Peyer's patch (tissue), 4 donors: ENCODE measurements around the gene CAMSAP1. TPM values are rescaled to one million over a fixed set of nuclear protein-coding genes. Genes with fewer than 3 reads are reported as not detected.
A peak's percentile ranks its signal among the peaks of the same experiment; 100 is the strongest.

Experiments
- DNase-seq, 3 donors: peaks; one replicate each; pipeline ENCODE4 v3.0.0-alpha.2; 2017 to 2019
- H3K27ac ChIP-seq, 4 donors: fragments of 200-600 bp; sonication (generic); one replicate each; pipeline ENCODE4 v1.5.1; 2016 to 2019
- H3K27me3 ChIP-seq, 2 donors: fragments of 200-600 bp; sonication (generic); one replicate each; pipeline ENCODE4 v1.5.1; 2019
- H3K36me3 ChIP-seq, 3 donors: fragments of 200-600 bp; sonication (generic); one replicate each; pipeline ENCODE4 v1.5.1; 2016 to 2019
- H3K4me1 ChIP-seq, 4 donors: fragments of 200-600 bp; sonication (generic); one replicate each; pipeline ENCODE4 v1.5.1; 2016 to 2019
- H3K4me3 ChIP-seq, 4 donors: fragments of 200-600 bp; sonication (generic); 1 replicate in 3 of 4; 2 replicates in 1 of 4; pipeline ENCODE4 v1.5.1; 2016 to 2019; ENCODE audit warnings: mild to moderate bottlenecking in 1 of 4
- H3K9me3 ChIP-seq, 4 donors: fragments of 200-600 bp; sonication (generic); one replicate each; pipeline ENCODE4 v1.5.1; 2016 to 2019; ENCODE audit warnings: mild to moderate bottlenecking in 1 of 4
- POLR2A ChIP-seq, 2 donors: fragments of 450-650 bp; IDR thresholded peaks; one replicate each; pipeline ENCODE4 v1.5.1; 2017; ENCODE audit warnings: antibody characterized with exemption in 2 of 2, mild to moderate bottlenecking in 2 of 2, moderate library complexity in 2 of 2
- total RNA-seq, 4 donors: library from RNA; depleted of rRNA; stranded (reverse); fragments of >200 nt; gene quantifications; one replicate each; pipeline ENCODE4 v1.1.0, GENCODE V29; 2016
- TF ChIP-seq, protein P1 (sequence below), 6 experiments: fragments of 450-650 bp in 4 of 6; fragments of 200-600 bp in 2 of 6; sonication (generic) in 1 of 6; IDR thresholded peaks; one replicate each; pipeline ENCODE4 v1.5.1; 2017 to 2019; ENCODE audit warnings: antibody characterized with exemption in 6 of 6, mild to moderate bottlenecking in 3 of 6, moderate library complexity in 1 of 6

Gene CAMSAP1
- total RNA-seq, 4 donors from 2014 or later, result 21.0 to 30.5 (median 24.2) TPM

DNA sequence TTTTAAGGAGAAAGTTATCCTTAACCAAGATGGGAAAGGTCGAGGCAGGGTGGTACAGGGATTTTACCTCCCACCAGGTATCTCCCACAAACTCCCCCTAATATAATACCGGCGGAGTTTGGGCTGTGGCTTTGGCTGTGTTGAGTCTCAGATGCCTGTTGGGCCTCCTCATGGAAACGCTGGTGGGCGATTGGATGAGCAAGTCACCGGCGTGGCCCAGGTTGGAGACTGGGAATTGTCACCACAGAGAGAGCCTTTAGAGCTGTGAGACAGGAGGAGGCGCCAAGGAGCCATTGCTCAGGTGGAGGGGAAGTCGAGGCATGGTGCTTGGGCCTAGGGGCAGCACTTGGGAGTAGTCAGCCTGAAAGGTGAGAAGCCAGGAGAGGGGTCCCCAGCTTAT, 3.4 kb upstream of the CAMSAP1 start:
- Histone ChIP-seq H3K4me3 (no peak overlapping the region), H3K27ac (no peak overlapping the region), H3K4me1 (peaks cover 0 to 24% (median 4%) of the 10 kb centered on the region in 4 donors), H3K27me3 (no peaks in the 10 kb centered on the region), H3K9me3 (peaks cover 0 to 22% (median 5%) of the 10 kb centered on the region in 4 donors), H3K36me3 (peaks cover 0 to 48% (median 0%) of the 10 kb centered on the region in 3 donors)
- no peak for DNase-seq
- TF ChIP-seq, protein P1, sequence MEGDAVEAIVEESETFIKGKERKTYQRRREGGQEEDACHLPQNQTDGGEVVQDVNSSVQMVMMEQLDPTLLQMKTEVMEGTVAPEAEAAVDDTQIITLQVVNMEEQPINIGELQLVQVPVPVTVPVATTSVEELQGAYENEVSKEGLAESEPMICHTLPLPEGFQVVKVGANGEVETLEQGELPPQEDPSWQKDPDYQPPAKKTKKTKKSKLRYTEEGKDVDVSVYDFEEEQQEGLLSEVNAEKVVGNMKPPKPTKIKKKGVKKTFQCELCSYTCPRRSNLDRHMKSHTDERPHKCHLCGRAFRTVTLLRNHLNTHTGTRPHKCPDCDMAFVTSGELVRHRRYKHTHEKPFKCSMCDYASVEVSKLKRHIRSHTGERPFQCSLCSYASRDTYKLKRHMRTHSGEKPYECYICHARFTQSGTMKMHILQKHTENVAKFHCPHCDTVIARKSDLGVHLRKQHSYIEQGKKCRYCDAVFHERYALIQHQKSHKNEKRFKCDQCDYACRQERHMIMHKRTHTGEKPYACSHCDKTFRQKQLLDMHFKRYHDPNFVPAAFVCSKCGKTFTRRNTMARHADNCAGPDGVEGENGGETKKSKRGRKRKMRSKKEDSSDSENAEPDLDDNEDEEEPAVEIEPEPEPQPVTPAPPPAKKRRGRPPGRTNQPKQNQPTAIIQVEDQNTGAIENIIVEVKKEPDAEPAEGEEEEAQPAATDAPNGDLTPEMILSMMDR (IDR thresholded peaks at IDR 0.05), result no peak
- TF ChIP-seq POLR2A (IDR thresholded peaks at IDR 0.05), result no peak

DNA sequence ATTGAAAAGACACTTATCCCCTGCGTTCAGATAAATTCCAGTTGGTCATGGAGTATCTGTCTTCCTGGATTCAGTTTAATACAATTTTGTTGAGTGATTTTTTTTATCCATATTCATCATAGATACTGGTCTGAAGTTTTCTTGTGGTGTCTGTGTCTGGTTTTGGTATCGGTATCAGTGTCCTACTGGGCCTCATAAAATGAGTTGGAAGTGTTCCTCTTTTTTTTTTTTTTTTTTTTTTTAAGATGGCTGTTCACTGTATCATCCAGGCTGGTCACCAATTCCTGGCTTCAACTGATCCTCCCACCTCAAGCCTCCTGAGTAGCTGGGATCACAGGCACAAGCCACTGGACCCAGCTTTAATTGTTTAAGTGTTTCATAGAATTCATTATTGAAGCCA, 2.9 kb upstream of the CAMSAP1 start:
- no peak for TF ChIP-seq POLR2A (IDR thresholded peaks at IDR 0.05)
- TF ChIP-seq, protein P1 (IDR thresholded peaks at IDR 0.05), result no peak
- Histone ChIP-seq H3K4me3 (no peak overlapping the region), H3K9me3 (peaks cover 0 to 18% (median 5%) of the 10 kb centered on the region in 4 donors), H3K4me1 (peaks cover 0 to 29% (median 4%) of the 10 kb centered on the region in 4 donors), H3K36me3 (peaks cover 0 to 43% (median 0%) of the 10 kb centered on the region in 3 donors), H3K27ac (no peak overlapping the region), H3K27me3 (no peaks in the 10 kb centered on the region)
- no peak for DNase-seq

DNA sequence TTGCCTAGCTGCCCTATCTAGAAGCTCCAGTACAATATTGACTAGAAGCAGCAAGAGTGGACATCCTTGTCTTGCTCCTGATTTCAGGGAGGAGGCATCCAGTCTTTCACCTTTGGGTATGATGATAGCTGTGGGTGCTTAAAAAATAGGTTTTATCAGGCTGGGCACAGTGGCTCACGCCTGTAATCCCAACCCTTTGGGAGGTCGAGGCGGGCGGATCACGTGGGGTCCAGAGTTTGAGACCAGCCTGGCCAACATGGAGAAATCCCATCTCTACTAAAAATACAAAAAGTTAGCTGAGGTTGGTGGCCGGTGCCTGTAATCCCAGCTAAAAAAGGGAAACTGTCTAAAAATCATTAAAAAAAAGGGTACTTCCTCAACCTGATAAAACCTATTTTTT, 2.0 kb upstream of the CAMSAP1 start:
- H3K36me3 ChIP-seq, result peaks cover 0 to 34% (median 0%) of the 10 kb centered on the region in 3 donors
- no peak overlapping the region for H3K27ac ChIP-seq
- TF ChIP-seq, protein P1 (IDR thresholded peaks at IDR 0.05), result no peak
- no peak for TF ChIP-seq POLR2A (IDR thresholded peaks at IDR 0.05)
- H3K4me3 ChIP-seq, result no peak overlapping the region
- peaks cover 0 to 9% (median under 1%) of the 10 kb centered on the region in 4 donors for H3K9me3 ChIP-seq
- DNase-seq, result no peak
- peaks cover 0 to 35% (median 4%) of the 10 kb centered on the region in 4 donors for H3K4me1 ChIP-seq
- H3K27me3 ChIP-seq, result no peaks in the 10 kb centered on the region

DNA sequence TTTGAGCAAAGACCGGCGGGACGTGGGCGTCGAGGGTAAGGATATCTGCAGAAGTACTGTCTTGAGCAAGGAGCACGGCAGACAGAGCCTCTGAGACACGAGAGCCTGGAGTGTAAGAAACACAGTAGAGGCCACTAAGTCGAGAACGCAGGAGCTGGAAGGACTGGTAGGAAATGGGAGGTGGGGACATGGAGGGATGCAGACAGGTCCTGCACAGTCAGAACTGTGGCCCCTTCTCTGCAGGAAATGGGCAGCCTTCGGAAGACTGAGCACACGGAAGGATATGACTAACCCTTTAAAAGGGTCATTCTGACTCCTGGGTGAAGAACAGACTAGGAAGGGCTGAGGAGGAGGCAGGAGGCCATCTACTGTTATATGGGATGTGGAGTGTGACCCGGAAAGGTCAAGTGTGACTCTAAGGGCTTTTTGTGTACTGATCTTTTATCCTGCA, 1.4 kb upstream of the CAMSAP1 start:
- DNase-seq, result peak in 1 of 3 donors; percentile 46
- TF ChIP-seq, protein P1 (IDR thresholded peaks at IDR 0.05), result no peak
- TF ChIP-seq POLR2A (IDR thresholded peaks at IDR 0.05), result no peak
- peaks cover 0 to 35% (median 4%) of the 10 kb centered on the region in 4 donors for H3K4me1 ChIP-seq
- H3K4me3 ChIP-seq, result peak overlapping the region in 2 of 4 donors; percentile 96 to 100
- H3K27me3 ChIP-seq, result no peaks in the 10 kb centered on the region
- H3K9me3 ChIP-seq, result peaks cover 0 to 3% (median 0%) of the 10 kb centered on the region in 4 donors
- H3K27ac ChIP-seq, result no peak overlapping the region
- H3K36me3 ChIP-seq, result peaks cover 0 to 28% (median 0%) of the 10 kb centered on the region in 3 donors

DNA sequence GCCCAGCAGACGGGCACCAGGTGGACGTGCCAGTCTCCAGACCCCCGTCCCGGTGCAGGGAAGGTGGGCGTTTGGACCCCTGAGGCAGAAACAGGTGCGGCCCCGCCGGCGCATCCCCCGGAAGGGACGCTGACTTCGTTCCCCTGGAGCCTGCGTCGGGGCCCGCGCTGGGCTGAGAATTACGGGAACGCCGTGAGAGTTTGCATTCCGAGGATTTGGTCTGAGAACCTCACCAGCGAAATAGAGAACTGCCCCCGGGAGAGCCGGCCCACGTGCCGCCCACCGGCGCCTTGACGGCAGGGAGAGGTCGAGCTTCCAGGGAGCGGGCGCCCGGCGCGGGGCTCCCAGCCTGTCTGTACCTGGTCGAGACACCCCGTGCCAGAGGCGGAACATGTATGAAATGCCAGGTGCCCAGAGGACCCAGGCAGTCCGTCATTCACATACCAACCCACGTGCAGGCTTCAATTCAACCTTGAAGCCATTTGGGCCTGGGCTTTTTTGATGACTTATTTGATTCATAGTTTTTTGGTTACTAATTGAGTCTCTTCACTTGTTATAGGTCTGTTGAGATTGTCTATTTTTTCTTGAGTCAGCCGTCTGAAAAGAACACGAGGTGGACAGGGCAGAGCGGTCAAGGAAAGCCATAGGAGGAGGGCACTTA, 877 bp upstream of the CAMSAP1 start:
- H3K27ac ChIP-seq, result peak overlapping the region; percentile 79 to 87 (median 80)
- no peaks in the 10 kb centered on the region for H3K9me3 ChIP-seq
- H3K4me1 ChIP-seq, result peaks cover 0 to 35% (median 4%) of the 10 kb centered on the region in 4 donors
- TF ChIP-seq POLR2A (IDR thresholded peaks at IDR 0.05), result no peak
- TF ChIP-seq, protein P1 (IDR thresholded peaks at IDR 0.05), result no peak
- H3K36me3 ChIP-seq, result peaks cover 0 to 23% (median 0%) of the 10 kb centered on the region in 3 donors
- H3K27me3 ChIP-seq, result no peaks in the 10 kb centered on the region
- peak overlapping the region; percentile 85 to 100 (median 94) for H3K4me3 ChIP-seq
- DNase-seq, result no peak
